GM18873 (cell line): Measurements from ENCODE around the gene IRAK2.

ENCODE experiments used
- ATAC-seq: cut with Tn5 transposase; IDR thresholded peaks from one replicate; pipeline ENCODE4 v1.9.1; 2021; ENCODE audit warnings: mild to moderate bottlenecking, moderate library complexity, moderate number of reproducible peaks; ENCODE audit not compliant: unreplicated experiment, low FRiP score

Gene IRAK2

GRCh38 chr3:10187290-10187876, 22.7 kb downstream of the IRAK2 start:
- ATAC-seq: no peak

GRCh38 chr3:10187944-10188343, 23.2 kb downstream of the IRAK2 start:
- no peak for ATAC-seq

- ATAC-seq: no peak
Observed at GRCh38 chr3:10188804-10189556, 24.3 kb downstream of the IRAK2 start.

GRCh38 chr3:10189557-10190354, 25.0 kb downstream of the IRAK2 start:
- no peak for ATAC-seq

GRCh38 chr3:10192953-10193691, 28.4 kb downstream of the IRAK2 start:
- no peak for ATAC-seq

- ATAC-seq: no peak
Observed at GRCh38 chr3:10193692-10194327, 29.1 kb downstream of the IRAK2 start.

GRCh38 chr3:10194328-10195071, 29.8 kb downstream of the IRAK2 start:
- no peak for ATAC-seq

GRCh38 chr3:10195366-10196089, 30.8 kb downstream of the IRAK2 start:
- no peak for ATAC-seq

- no peak for ATAC-seq
Observed at GRCh38 chr3:10196389-10197052, 31.8 kb downstream of the IRAK2 start.

GRCh38 chr3:10198226-10198625, 33.5 kb downstream of the IRAK2 start:
- ATAC-seq: no peak

GRCh38 chr3:10198761-10199649, 34.3 kb downstream of the IRAK2 start:
- peak; percentile 74 for ATAC-seq

GRCh38 chr3:10204921-10205320, 40.2 kb downstream of the IRAK2 start:
- no peak for ATAC-seq

GRCh38 chr3:10205451-10206165, 40.9 kb downstream of the IRAK2 start:
- ATAC-seq: no peak

- no peak for ATAC-seq
Observed at GRCh38 chr3:10206166-10206511, 41.4 kb downstream of the IRAK2 start.

GRCh38 chr3:10213156-10213792, 48.6 kb downstream of the IRAK2 start:
- no peak for ATAC-seq

- ATAC-seq: no peak
Observed at GRCh38 chr3:10215578-10216368, 51.1 kb downstream of the IRAK2 start.
